ENCODE results near the gene PTPRD. TPM values are rescaled to one million over a fixed set of nuclear protein-coding genes. Genes with fewer than 3 reads are reported as not detected.

PTPRD gene
- total and polyA plus RNA-seq, 2 donors from 2014 or later = 6.4 to 78.9 TPM

GRCh38 chr9:8680157-8680556, 1932.6 kb downstream of the PTPRD start:
- H3K27ac ChIP-seq (ENCODE audit: low read depth in 2 of 2, low read length in 2 of 2) = no peak overlapping the region
- no peaks in the 10 kb centered on the region for H3K4me1 ChIP-seq (ENCODE audit: control insufficient read depth in 2 of 3, insufficient read depth in 2 of 3, low read depth in 1 of 3, low read length in 3 of 3)
- H3K4me3 ChIP-seq (ENCODE audit: low read length in 3 of 3) = no peak overlapping the region
- no peak for FAIRE-seq
- no peak for TF ChIP-seq CTCF (IDR thresholded peaks at IDR 0.05; ENCODE audit: borderline replicate concordance, extremely low read depth, insufficient read depth)
- H3K36me3 ChIP-seq (ENCODE audit: control insufficient read depth in 2 of 3, insufficient read depth in 3 of 3, low read length in 3 of 3) = no peaks in the 10 kb centered on the region
- no peaks in the 10 kb centered on the region for H3K27me3 ChIP-seq (ENCODE audit: control insufficient read depth, insufficient read depth, low read length)
- DNase-seq = no peak
- intact Hi-C loops (cut with DNase I) = no loop called here
- H3K9me3 ChIP-seq (ENCODE audit: control insufficient read depth in 2 of 3, insufficient read depth in 1 of 3, low read length in 3 of 3) = no peaks in the 10 kb centered on the region
- H3K9ac ChIP-seq (ENCODE audit: low read length in 3 of 3) = no peak overlapping the region

GRCh38 chr9:8679371-8679822, 1933.4 kb downstream of the PTPRD start:
- Histone ChIP-seq H3K4me1 (ENCODE audit: control insufficient read depth in 2 of 3, insufficient read depth in 2 of 3, low read depth in 1 of 3, low read length in 3 of 3) (no peaks in the 10 kb centered on the region), H3K27ac (ENCODE audit: low read depth in 2 of 2, low read length in 2 of 2) (no peak overlapping the region), H3K36me3 (ENCODE audit: control insufficient read depth in 2 of 3, insufficient read depth in 3 of 3, low read length in 3 of 3) (no peaks in the 10 kb centered on the region), H3K9ac (ENCODE audit: low read length in 3 of 3) (no peak overlapping the region), H3K27me3 (ENCODE audit: control insufficient read depth, insufficient read depth, low read length) (no peaks in the 10 kb centered on the region), H3K4me3 (ENCODE audit: low read length in 3 of 3) (no peak overlapping the region), H3K9me3 (ENCODE audit: control insufficient read depth in 2 of 3, insufficient read depth in 1 of 3, low read length in 3 of 3) (no peaks in the 10 kb centered on the region)
- no peak for TF ChIP-seq CTCF (IDR thresholded peaks at IDR 0.05; ENCODE audit: borderline replicate concordance, extremely low read depth, insufficient read depth)
- intact Hi-C loops (cut with DNase I) = no loop called here
- DNase-seq (no peak), FAIRE-seq (no peak)

- FAIRE-seq (no peak), DNase-seq (no peak)
- H3K9ac ChIP-seq (ENCODE audit: low read length in 3 of 3) = no peak overlapping the region
- intact Hi-C loops (cut with DNase I) = no loop called here
- H3K27me3 ChIP-seq (ENCODE audit: control insufficient read depth, insufficient read depth, low read length) = no peaks in the 10 kb centered on the region
- no peaks in the 10 kb centered on the region for H3K4me1 ChIP-seq (ENCODE audit: control insufficient read depth in 2 of 3, insufficient read depth in 2 of 3, low read depth in 1 of 3, low read length in 3 of 3)
- H3K9me3 ChIP-seq (ENCODE audit: control insufficient read depth in 2 of 3, insufficient read depth in 1 of 3, low read length in 3 of 3) = no peaks in the 10 kb centered on the region
- no peak overlapping the region for H3K4me3 ChIP-seq (ENCODE audit: low read length in 3 of 3)
- no peak for TF ChIP-seq CTCF (IDR thresholded peaks at IDR 0.05; ENCODE audit: borderline replicate concordance, extremely low read depth, insufficient read depth)
- H3K27ac ChIP-seq (ENCODE audit: low read depth in 2 of 2, low read length in 2 of 2) = no peak overlapping the region
- no peaks in the 10 kb centered on the region for H3K36me3 ChIP-seq (ENCODE audit: control insufficient read depth in 2 of 3, insufficient read depth in 3 of 3, low read length in 3 of 3)
These were observed 1935.1 kb downstream of the PTPRD start for GRCh38 chr9:8677741-8678140.

- H3K27me3 ChIP-seq (ENCODE audit: control insufficient read depth, insufficient read depth, low read length) = no peaks in the 10 kb centered on the region
- TF ChIP-seq CTCF (IDR thresholded peaks at IDR 0.05; ENCODE audit: borderline replicate concordance, extremely low read depth, insufficient read depth) = no peak
- DNase-seq (no peak), FAIRE-seq (no peak)
- intact Hi-C loops (cut with DNase I) = no loop called here
- H3K4me3 ChIP-seq (ENCODE audit: low read length in 3 of 3) = no peak overlapping the region
- H3K27ac ChIP-seq (ENCODE audit: low read depth in 2 of 2, low read length in 2 of 2) = no peak overlapping the region
- no peak overlapping the region for H3K9ac ChIP-seq (ENCODE audit: low read length in 3 of 3)
- no peaks in the 10 kb centered on the region for H3K36me3 ChIP-seq (ENCODE audit: control insufficient read depth in 2 of 3, insufficient read depth in 3 of 3, low read length in 3 of 3)
- H3K4me1 ChIP-seq (ENCODE audit: control insufficient read depth in 2 of 3, insufficient read depth in 2 of 3, low read depth in 1 of 3, low read length in 3 of 3) = no peaks in the 10 kb centered on the region
- no peaks in the 10 kb centered on the region for H3K9me3 ChIP-seq (ENCODE audit: control insufficient read depth in 2 of 3, insufficient read depth in 1 of 3, low read length in 3 of 3)
These were observed 1938.3 kb downstream of the PTPRD start for GRCh38 chr9:8674536-8674935.

Measured in kidney (tissue), 14 donors.